Ascending aorta (tissue), 2 donors: ENCODE data around the gene NELL1. TPM values are rescaled to one million over a fixed set of nuclear protein-coding genes. Genes with fewer than 3 reads are reported as not detected.

Experiments
- DNase-seq, 2 donors: peaks; one replicate each; pipeline ENCODE4 v3.0.0-alpha.2; 2019; ENCODE audit warnings: low spot score in 2 of 2
- H3K27ac ChIP-seq, 2 donors: fragments of 200-600 bp; sonication (generic); one replicate each; pipeline ENCODE4 v1.5.1; 2016 to 2017; ENCODE audit warnings: mild to moderate bottlenecking in 1 of 2
- H3K27me3 ChIP-seq: fragments of 200-600 bp; sonication (generic); one replicate; pipeline ENCODE4 v1.5.1; 2017
- H3K36me3 ChIP-seq, 2 donors: fragments of 200-600 bp; sonication (generic); one replicate each; pipeline ENCODE4 v1.5.1; 2016
- H3K4me1 ChIP-seq, 2 donors: fragments of 200-600 bp; sonication (generic); one replicate each; pipeline ENCODE4 v1.5.1; 2016 to 2017; ENCODE audit warnings: mild to moderate bottlenecking in 1 of 2
- H3K4me3 ChIP-seq, 2 donors: fragments of 200-600 bp; sonication (generic); one replicate each; pipeline ENCODE4 v1.5.1; 2016 to 2017; ENCODE audit warnings: mild to moderate bottlenecking in 1 of 2
- H3K9me3 ChIP-seq, 2 donors: fragments of 200-600 bp; sonication (generic); one replicate each; pipeline ENCODE4 v1.5.1; 2016
- intact Hi-C: fragments of 100-400 bp; cut with DNase I; formaldehyde crosslinking; loops from one replicate; pipeline ENCODE4 v1.15.1; 2023
- total RNA-seq: library from RNA; depleted of rRNA; stranded (reverse); fragments of >200 nt; gene quantifications from one replicate; pipeline ENCODE4 v1.1.0, GENCODE V29; 2016
- TF ChIP-seq, protein P1 (sequence below), 3 experiments: fragments of 200-600 bp in 2 of 3; fragments of 450-650 bp in 1 of 3; sonication (generic) in 2 of 3; IDR thresholded peaks; one replicate each; pipeline ENCODE4 v1.5.1; 2016 to 2019; ENCODE audit warnings: antibody characterized with exemption in 3 of 3, mild to moderate bottlenecking in 1 of 3, moderate library complexity in 1 of 3

The NELL1 gene
- total RNA-seq, 1 donor from 2014 or later: not detected

DNA sequence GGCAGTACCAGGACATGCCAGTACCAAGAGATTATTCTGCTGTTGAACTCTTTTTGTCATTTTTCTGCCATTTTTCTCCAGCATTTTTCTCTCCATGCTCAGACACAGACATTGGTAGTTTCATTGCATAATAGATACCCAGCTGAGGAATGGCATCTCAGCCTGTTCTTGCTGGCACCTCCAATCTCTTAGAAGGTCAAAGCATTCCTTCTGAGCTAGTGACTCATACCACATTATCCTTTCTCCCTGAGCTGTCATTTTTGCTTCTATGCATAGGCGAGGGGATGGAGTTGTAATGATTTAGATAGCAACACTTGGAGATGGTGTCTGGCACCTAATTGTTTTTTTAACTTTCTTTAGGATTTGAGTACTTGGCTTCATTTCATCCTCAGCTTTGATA, 321.1 kb downstream of the NELL1 start:
- TF ChIP-seq, protein P1, sequence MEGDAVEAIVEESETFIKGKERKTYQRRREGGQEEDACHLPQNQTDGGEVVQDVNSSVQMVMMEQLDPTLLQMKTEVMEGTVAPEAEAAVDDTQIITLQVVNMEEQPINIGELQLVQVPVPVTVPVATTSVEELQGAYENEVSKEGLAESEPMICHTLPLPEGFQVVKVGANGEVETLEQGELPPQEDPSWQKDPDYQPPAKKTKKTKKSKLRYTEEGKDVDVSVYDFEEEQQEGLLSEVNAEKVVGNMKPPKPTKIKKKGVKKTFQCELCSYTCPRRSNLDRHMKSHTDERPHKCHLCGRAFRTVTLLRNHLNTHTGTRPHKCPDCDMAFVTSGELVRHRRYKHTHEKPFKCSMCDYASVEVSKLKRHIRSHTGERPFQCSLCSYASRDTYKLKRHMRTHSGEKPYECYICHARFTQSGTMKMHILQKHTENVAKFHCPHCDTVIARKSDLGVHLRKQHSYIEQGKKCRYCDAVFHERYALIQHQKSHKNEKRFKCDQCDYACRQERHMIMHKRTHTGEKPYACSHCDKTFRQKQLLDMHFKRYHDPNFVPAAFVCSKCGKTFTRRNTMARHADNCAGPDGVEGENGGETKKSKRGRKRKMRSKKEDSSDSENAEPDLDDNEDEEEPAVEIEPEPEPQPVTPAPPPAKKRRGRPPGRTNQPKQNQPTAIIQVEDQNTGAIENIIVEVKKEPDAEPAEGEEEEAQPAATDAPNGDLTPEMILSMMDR (IDR thresholded peaks at IDR 0.05): no peak
- intact Hi-C loops: no loop called here

DNA sequence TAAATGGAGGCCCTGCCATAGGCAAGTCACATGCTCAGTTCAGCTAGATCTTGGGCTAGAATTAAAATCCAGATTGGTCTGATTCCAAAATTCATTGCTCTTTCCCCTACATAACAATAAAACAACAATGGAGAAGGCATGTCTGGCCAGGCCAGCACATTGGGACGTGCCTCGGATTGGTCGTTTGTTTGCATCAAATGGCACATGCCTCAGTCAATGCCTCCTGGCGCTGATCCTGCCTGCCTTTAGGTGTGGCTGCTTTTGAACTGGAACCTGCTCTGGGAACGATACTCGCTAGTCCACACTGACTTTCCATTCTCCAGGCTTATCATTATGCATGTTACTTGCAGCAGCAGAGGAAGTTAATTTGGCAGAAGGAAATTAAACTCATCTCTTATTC, 322.1 kb downstream of the NELL1 start:
- no peak for DNase-seq
- H3K27me3 ChIP-seq: no peaks in the 10 kb centered on the region
- H3K4me3 ChIP-seq: no peak overlapping the region
- H3K9me3 ChIP-seq: no peaks in the 10 kb centered on the region
- no peaks in the 10 kb centered on the region for H3K4me1 ChIP-seq
- TF ChIP-seq, protein P1 (IDR thresholded peaks at IDR 0.05): no peak
- H3K36me3 ChIP-seq: no peaks in the 10 kb centered on the region
- no peak overlapping the region for H3K27ac ChIP-seq
- intact Hi-C loops: no loop called here

More for the DNA sequence above, 321.1 kb downstream of the NELL1 start:
- DNase-seq: no peak
- no peaks in the 10 kb centered on the region for H3K9me3 ChIP-seq
- no peaks in the 10 kb centered on the region for H3K36me3 ChIP-seq
- no peaks in the 10 kb centered on the region for H3K27me3 ChIP-seq
- no peak overlapping the region for H3K4me3 ChIP-seq
- no peaks in the 10 kb centered on the region for H3K4me1 ChIP-seq
- no peak overlapping the region for H3K27ac ChIP-seq

DNA sequence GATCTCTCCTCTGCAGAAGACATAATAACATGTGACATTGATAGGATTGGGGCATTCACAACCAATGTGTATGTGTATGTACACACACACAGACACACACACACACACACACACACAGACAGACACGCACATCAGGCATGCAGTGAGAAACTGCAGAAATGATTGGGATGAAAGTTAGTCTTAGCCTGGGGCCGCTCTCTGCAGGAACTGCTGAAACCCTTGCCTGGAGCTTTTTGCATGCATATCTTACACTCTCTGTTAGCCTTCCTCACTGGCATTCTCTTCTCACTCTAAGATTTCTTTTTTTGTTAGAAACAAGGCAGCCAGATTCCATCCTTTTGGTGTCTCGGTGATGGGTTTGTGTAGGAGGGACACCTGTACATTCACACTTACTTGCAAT, 337.9 kb downstream of the NELL1 start:
- Histone ChIP-seq H3K4me1 (no peaks in the 10 kb centered on the region), H3K36me3 (no peaks in the 10 kb centered on the region), H3K4me3 (no peak overlapping the region), H3K27ac (no peak overlapping the region), H3K9me3 (peaks cover 0 to 1% of the 10 kb centered on the region in 2 donors), H3K27me3 (no peaks in the 10 kb centered on the region)
- TF ChIP-seq, protein P1 (IDR thresholded peaks at IDR 0.05): no peak
- intact Hi-C loops: no loop called here
- DNase-seq: no peak

DNA sequence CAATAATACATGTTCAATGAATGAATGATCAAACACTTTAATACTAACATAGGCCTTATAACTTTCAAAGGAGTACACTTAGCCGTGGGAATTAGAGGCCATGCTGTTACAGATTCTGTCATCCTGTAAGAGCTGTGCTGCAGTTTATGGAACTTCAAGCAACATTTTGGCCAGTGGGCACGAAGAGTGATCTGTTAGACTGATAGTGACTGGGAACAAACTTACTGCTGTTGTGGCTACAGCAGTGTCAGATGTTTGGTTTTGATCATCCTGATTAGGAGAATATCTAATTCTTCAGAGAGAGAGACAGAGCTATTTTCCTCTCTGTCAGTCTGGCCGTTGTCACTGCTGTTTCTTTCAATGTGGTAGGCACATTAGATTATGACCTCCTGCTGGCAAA, 348.9 kb downstream of the NELL1 start:
- Histone ChIP-seq H3K36me3 (no peaks in the 10 kb centered on the region), H3K27ac (no peak overlapping the region), H3K4me3 (no peak overlapping the region), H3K9me3 (no peaks in the 10 kb centered on the region), H3K27me3 (no peaks in the 10 kb centered on the region), H3K4me1 (no peaks in the 10 kb centered on the region)
- intact Hi-C loops: no loop called here
- TF ChIP-seq, protein P1 (IDR thresholded peaks at IDR 0.05): no peak
- no peak for DNase-seq

DNA sequence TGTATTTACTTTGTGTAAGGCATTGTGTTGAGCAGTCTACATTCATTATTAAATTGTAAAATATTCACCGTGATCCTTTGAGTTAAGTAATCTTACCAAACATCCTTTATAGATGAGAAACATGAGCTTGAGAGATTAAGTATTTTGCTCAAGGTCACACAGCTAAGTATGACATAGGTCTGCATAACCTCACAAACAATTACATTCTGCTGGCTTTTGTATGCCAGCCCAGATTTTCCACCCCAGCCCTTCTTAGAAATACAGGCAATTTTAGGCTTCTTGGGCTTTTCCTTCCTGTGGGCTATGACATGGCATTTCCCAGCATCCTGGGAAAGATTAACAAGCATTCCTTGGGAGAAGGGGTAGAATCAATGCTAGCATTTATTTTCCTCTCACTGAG, 357.3 kb downstream of the NELL1 start:
- no peak overlapping the region for H3K4me3 ChIP-seq
- no peaks in the 10 kb centered on the region for H3K27me3 ChIP-seq
- H3K4me1 ChIP-seq: no peaks in the 10 kb centered on the region
- no peak for DNase-seq
- H3K36me3 ChIP-seq: no peaks in the 10 kb centered on the region
- H3K9me3 ChIP-seq: no peaks in the 10 kb centered on the region
- TF ChIP-seq, protein P1 (IDR thresholded peaks at IDR 0.05): no peak
- intact Hi-C loops: no loop called here
- no peak overlapping the region for H3K27ac ChIP-seq

DNA sequence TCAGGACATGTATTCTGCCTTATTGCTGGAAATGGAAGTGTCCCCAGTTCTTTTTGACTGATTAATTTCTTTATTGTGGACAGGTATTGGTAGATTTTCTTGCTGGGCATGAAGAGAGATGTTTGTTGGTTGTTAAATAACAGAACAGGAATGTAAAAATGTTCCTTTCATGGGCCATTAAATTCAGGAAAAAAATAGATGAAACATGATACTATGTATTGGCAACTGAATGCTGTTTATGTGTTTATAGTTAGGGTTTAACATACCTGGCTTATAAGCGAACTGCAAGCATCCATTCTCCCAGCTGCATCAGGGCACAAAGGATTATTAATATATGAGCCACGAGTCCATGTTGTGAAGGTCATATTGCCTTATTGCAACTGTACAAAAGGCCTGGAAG, 368.5 kb downstream of the NELL1 start:
- Histone ChIP-seq H3K27ac (no peak overlapping the region), H3K27me3 (no peaks in the 10 kb centered on the region), H3K36me3 (no peaks in the 10 kb centered on the region), H3K9me3 (no peaks in the 10 kb centered on the region), H3K4me1 (no peaks in the 10 kb centered on the region), H3K4me3 (no peak overlapping the region)
- intact Hi-C loops: no loop called here
- no peak for DNase-seq
- TF ChIP-seq, protein P1 (IDR thresholded peaks at IDR 0.05): no peak
